ENCODE results near the gene DENND11.
A peak's percentile ranks its signal among the peaks of the same experiment; 100 is the strongest.
"Not testable (repeated sequence)": the region's sequence is repeated elsewhere in the genome, so short reads cannot be mapped to it uniquely, and the experiment has no call there.

The DENND11 gene

DNA sequence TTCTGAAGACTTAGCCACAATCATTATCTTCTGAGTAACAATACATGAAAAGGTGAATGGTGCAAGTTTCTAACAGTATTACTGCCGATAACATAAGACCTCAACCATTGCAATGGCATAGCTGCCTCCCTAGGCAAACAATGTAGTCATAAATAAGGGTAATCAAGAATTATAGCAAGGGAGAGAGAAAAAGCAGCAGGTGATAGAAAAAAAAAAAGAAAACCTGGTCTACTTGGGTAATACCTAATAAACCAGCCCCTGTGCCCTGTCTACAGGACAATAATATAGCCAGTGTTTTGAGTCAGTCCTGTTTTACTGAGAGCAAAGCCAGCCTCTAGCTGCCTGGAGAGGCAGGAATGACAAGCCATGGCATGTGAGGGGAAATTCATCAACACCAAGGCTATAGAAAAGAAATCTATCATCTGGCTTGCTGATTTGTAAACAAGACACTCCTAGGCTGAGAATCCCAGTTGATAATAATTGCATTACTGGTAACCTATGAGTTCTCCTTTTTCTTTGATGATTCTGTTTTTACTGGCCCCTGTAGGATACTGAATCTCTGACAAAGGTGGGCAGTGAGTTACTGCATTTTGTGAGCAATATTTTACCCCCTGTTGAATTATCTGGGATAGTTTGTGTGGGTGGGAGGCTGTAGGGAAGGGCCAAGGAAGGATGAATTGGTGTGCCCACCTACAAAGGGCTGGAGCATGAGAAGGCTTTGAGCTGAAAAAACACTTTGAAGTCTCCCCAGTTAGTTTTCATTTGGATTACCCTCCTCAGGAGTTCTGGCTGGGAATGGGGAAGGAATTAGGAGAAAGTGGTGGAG lies 4.5 kb upstream of the DENND11 start:
- no peak for DNase-seq

DNA sequence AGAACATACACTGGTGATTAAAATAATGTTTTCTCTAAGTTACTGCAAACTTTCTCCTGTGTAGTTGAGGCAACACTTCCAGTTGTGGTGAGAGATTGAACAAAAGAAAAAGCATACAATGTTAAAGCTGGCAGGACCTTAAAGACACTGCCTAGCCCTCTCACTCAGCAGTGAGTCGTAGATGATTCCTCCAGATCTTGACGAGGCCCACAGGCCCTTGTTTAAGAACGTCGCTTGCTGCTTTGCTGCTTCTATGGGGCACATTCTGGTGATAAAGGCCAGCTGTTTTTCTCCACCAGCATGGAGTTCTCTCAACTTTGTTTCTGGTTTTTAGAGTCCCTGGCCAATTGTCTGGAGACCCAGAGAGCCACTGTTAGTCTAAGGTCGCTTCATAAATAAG lies 2.8 kb upstream of the DENND11 start:
- DNase-seq = no peak

DNA sequence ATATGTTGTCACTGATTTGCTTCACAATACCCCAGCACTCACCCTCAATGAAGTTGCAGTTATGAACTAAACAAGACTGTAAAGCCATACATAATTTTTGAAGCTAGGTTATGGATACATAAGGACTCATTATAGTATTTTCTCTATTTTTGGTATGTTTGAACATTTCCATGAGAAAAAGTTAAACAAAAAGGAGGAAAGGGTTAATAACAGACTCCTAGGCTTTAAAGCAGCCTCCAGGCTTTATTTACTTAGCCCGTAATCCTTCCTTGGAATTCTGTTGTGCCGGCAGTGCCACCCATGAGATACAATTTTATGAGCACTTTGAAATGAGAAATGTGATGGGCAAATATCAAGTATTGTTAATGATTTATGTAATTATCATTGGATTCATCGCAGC lies 2.1 kb upstream of the DENND11 start:
- DNase-seq = no peak

DNA sequence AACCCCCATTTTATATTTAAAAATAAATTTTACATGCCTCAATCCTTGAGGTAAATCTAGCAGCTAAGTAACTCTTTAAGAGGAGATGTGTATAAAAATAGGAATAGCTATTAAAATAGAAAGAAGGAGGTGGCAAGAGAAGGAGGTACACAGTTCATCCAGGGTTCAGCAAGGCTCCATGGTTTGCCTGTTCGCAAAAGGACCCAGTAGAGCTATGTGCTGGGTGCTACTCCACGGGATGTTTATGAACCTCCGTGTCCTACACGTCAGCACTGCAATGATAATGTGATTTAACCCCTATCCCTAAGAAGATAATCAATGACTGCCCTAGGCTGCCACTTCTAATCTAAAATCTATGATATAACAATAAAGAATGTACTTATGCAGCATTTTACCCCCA lies 926 bp upstream of the DENND11 start:
- no peak for DNase-seq

DNA sequence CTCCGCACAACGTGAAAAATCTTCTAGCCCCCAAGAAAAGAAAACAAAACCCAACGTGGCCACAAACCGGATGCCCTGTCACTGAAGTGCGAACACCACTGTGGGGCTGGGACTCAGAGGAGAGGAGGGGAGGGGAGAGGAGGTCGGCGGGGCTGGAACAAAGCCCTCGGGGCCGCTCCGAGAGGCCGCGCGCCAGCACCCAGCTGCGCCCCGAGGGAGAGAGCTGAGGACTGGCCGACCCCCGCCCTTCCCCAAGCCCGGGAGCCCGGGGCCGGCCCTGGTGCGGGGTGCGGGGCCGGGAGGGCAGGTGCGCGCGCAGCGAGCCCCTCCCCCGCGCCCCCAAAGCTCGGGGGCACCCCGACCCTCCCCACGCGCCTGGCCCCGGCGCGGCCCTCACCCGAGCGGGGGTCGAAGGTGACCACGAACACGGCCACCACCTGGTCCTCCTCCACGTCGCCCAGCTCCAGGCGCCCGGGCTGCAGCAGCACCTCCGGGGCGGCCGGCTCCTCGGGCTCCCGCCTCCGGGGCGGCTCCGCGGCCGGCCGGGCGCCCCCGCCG lies 398 bp downstream of the DENND11 start:
- DNase-seq = peak; percentile 78

DNA sequence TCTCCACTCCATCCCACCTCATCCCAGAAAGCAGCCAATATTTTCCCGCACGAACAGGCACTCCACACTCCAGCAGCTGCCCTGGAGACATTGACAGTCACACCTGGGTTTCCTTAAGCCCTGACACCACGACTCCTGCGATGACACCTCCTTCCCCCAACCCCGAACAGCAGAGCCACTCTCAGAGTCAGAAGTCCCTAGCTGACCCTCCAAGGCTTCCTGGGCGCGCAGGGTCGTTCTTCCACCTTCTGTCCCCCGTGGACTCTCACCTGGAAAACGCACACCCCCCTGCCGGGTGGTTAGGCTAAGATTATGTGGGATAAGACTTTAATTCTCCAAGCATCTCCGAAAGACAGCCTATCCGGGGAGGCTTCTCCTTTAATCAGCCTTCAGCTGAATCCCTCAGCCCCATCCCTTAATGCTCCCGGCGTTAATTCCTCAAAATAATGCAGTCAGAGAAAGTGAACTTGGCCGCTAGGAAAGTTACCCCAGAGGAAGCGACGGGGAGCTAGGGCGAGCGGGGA lies 1.1 kb downstream of the DENND11 start:
- DNase-seq = no peak

DNA sequence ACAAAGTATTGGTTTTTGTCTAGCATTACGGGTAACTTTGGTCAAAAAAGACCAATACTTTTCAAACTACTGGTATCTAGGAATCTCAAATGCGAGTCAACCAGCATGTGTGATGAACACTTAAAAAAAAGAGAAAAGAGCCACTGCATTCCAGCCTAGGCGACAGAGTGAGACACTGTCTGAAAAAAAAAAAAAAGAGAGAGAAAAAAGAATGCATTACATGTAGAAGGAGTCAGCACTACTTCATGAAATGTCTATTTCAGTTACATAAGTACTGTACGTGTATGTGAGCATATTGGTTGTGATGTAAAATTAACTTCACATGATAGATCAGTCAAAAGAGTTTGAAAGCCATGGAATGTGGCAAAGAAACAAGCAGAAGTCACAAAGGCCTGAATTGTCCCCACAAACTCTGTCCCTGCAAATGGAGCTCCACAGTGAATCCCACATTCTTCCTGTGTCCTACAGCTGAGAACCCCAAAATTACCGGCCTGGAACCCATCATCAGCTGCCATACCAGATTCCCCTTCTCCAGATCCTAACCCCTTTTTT lies 1.6 kb downstream of the DENND11 start:
- DNase-seq = no peak

DNA sequence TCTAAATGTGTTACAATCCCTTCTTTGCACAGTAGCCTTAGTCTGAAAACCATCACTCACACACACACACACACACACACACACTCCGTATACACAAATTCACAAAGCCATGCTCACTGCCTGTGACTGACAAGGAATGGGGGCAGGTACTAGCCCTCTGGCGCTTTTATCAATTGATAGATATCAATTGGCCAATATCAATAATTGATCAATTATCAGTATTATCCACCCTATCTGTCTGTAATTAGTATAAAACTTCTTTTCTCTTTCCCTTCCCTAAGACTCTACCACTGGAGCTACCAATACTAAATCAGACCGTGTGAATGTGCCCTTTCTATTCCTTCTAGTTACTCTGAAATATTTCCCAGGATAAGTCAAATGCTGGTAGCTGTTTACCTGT lies 2.1 kb downstream of the DENND11 start:
- no peak for DNase-seq

DNA sequence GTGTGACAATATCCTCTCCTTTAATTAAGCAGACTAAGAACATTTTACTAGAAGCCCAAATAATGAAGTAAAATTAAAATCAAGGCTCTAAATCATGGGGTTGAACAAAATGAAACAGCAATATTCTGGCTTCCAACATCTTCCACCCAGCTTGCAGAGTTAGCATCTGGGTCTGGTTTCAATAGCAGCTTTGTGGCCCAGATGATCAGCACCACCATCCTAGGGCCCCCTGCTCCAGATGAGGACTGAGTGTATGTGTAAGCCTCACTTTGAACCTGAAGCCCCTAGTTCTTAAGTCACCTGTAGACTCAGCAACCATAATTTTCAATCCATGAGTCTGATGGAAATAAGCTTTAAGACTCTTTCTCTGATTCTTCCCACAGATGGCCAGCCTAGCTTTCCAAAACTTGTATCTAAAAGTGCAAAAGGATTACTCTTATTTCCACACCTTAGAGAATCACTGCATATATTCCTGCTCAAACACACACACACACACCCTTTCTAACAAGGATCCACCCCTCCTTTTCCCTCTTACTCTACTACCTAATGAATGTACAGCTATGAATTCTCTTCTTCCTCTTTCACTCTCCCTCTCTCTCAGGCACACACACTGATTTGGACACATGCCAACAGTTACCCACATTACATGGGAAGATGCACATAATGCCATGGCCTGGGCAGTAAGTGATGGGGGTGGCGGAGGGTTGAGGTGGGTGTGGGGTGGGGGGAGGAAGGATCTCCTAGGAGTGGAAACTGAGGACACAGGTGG lies 3.5 kb downstream of the DENND11 start:
- no peak for DNase-seq

DNA sequence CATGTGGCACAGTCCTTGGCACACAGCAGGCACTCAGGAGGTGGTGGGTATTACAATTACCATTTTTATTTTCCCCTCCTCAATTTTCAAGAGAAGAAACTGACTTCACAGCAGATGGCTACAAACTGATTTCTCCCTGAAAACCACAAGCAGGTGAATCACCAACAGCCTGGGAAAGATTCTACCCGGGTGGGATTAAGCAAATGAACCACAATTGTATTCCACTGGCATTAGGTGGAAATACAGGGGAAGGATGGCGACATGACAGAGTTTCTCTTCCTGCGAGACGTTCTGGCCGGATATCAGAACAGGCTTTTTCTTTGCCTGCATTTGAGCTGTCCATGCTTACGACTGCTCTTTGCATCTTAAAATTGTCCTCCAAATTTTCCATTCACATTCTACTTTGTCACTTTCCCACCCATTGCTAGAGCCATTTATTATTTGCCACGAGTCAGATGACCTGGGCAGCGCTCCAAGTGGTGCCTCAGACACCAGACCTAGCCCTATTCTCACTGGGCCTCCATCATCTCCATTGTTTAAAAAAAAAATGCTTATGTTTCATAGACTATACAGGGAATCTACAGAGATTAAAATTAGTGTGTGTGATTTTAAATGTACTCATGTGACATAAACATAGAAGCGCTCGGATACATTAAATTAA lies 4.6 kb downstream of the DENND11 start:
- no peak for DNase-seq

DNA sequence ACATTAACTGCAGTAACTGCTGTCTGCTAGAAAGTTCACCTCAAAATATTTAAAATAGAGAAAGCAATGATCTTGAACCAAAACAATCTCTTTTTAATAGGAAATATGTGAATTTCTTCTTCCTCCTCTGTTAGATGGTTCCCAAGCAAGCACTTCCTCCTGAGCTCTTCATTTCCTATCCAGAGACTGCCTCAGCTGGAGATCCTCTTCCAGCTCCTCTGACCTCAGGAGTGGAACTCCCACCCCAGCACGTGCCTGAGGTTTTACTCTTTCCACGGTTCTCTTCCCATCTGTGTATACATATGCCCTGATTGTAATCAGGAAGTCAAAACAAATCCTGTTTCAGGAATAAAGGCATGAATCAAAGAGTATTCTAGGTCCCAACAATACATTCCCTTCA lies 5.6 kb downstream of the DENND11 start:
- no peak for DNase-seq

DNA sequence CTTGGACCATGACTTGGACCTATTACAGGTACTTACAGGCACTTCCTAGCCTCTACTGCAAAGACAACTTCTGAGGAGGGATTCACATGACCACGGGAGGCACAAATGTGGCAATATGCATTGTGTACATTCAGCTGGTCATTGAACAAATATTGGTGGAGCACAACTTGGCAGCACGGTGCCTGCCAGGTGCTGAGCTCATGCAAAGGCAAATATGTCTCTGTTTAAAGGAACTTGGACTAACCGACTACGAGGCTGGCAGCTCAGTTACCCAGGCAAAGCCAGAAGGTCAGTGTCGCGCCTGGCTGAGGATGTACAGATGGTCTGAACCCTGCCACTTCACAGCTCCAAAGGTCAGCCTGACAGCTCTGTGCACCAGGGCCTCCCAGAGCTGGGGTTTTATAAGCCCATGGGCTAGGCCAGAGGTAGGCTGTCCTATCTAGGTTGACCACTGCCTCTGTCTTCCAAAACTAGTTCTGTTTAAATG lies 6.1 kb downstream of the DENND11 start:
- DNase-seq = no peak

DNA sequence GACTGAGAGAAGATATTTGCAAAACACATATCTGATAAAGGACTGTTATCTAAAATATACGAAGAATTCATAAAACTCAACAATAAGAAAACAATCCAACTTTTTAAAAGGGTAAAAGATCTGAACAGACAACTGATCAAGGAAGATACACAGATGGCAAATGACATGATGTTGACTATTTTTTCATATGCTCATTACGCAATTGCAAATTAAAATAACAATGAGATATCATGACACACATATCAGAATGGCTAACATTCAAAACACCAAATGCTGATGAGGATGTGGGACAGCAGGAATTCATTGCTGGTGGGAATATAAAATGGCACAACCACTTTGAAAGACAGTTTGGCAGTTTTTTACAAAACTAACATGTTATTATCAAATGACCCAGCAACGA lies 8.9 kb downstream of the DENND11 start:
- DNase-seq = no peak

DNA sequence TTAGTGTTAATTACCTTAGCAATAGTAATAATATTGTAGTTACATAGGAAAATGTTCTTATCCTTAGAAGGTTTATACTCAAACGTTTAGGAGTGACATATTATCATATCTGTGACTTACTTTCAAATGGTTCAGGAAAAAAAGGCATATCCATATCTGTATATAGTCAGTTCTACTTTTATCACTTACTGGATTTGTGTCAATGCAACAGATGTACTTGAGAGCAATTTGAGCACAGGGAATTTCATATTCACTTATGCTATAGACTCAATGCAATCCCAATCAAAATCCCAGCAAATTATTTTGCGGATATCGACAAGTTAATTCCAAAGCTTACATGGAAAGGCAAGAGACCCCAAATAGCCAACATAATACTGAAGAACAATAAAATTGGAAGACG lies 10.0 kb downstream of the DENND11 start:
- no peak for DNase-seq

DNA sequence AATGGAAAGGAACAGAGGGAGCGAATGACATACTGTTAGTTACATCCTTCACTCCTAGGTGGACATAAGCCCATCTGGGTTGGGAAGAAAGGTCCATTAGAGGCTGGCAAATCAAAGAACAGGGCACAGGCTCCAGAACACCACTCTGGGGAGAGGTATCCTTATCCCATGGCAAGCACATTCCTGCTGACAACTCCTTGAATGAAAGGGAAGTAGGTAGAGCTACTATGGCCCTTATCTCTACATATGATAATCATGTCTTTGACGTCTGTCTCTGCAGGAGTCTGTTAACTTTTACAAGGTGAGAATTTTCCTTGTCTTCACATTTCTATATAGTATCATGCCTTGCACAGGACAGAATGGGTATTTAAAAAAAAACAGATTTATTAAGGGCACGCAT lies 10.4 kb downstream of the DENND11 start:
- DNase-seq = no peak

DNA sequence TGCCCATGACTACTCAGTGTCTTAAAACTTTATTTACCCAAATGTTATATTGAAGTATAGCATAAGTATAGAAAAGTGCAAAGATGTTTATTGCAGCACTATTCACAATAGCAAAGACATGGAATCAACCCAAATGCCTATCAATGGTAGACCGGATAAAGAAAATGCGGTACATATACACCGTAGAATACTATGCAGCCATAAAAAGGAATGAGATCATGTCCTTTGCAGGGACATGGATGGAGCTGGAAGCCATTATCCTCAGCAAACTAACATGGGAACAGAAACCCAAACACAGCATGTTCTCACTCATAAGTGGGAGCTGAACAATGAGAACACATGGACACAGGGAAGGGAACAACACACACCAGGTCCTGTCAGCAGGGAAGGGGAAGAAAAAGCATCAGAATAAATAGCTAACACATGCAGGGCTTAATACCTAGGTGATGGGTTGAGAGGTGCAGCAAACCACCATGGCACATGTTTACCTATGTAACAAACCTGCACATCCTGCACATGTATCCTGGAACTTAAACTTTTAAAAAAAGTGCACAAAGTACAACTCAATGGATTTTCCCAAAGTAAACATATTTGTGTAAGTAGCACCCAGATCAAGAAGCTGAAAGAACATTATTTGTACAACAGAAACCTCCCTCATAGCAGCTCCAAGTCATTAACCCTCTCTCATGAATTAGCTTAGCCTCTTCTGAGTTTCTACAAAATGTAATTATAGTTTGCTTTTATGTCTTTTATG lies 12.7 kb downstream of the DENND11 start:
- DNase-seq = not testable (repeated sequence)

DNA sequence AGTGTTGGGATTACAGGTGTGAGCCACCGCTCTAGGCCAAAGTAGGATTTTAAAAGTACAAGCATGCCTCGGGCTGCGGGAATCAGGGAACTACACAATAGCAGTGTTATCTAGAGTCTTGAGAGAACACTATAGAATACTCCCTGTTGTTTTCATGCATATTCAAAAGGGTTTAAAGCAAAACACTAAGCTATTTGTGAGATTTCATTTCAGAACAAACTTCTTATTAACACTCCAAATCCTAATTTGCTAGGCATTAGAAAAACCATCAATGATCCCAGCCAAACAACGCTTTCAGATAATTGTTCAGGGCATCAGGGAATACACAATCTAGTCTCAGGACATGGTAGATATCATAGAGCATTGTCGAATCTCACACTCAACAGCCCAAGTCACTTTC lies 13.9 kb downstream of the DENND11 start:
- DNase-seq = no peak

DNA sequence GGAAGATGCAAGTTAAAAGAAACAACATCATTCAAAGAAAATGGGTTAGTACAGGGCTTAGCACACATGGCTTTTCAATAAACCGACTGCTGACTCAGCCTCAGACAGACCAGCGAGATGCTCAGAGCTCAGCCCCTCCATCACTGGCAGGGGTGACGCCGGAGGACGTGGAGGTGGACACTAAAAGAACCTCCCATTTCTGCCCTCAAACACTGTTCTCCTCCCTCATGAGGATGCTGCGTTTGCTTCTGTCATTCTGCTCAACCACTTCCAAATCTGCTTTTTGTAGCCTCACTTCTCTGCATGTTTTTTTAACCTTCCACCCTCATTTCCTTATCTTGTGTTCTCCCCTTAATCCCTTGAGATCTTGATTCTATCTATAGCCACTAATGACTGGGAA lies 15.3 kb downstream of the DENND11 start:
- no peak for DNase-seq

DNA sequence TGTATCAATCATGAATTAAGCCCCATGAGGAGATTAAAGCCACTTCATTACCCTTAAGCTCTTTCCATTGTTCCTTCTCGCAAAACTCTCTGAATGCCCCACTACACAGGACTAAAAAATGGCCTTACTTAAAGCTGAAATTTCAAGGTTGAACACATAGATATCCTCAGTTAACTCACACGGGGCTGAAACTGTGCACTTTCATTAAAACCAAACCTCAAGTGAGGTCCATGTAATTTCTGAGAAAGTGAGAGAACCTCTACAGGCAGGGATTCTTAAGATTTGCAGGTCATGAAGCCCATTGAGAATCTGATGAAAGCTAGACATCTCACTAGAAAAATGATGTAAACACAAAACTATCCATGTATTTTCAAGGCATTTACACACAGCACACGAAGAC lies 15.9 kb downstream of the DENND11 start:
- no peak for DNase-seq

DNA sequence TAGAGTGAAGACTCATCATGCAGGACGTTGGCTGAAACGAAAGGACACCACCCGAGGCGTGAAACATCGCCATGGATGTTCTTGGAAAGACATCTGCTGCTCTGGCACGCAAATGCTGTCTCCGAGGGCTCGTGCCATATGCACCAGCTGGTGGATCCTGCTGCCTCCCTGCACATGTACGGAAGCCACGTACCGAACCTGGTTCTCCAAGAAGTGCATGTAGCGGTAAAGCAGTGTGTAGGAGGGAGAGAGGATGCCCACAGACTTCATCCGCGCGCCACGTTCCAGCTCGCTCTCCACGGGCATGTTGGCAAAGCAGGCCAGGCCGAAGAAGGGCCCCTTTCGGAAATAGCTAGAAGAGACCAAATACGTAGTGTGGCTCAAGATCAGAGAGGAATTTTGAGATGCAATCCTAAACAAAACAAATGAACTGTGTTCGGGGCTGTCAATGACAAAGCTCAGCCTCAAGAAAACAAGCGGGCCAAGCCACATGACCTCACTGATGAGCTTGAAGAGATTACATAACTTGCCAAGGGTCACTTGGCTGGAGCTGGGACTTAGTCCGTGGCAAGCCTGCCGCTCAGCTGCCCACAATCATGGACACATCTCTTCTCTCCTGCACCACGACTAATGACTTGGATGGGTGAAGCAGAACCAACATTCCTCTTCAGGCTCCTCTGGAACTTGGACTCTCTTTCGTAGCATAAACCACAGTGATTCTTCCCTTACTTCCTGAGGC lies 16.5 kb downstream of the DENND11 start:
- DNase-seq = no peak

DNA sequence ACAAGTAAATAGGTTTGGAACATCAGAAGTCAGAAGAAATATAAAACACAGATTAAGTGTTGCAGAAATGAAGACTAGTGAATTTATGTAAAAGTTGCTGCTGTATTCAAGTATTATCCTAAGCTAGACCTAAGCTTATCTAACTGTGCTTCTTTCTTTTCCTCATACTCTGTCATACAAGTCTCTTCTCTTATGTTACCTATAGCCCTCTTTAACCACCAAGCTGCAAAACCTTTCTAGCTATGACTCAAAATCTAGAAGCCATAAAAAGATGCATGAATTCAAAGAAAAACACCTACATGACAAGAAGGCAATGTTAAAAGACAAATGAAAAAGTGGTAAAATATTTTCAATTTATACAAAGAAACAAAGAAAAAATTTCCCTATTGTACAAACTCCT lies 23.0 kb downstream of the DENND11 start:
- DNase-seq = no peak
